Measurements from ENCODE around the gene PKP2.

- TF ChIP-seq POLR2A (IDR thresholded peaks at IDR 0.05) (no peak), EP300 (IDR thresholded peaks at IDR 0.05) (no peak)
- TF ChIP-seq, protein P1, sequence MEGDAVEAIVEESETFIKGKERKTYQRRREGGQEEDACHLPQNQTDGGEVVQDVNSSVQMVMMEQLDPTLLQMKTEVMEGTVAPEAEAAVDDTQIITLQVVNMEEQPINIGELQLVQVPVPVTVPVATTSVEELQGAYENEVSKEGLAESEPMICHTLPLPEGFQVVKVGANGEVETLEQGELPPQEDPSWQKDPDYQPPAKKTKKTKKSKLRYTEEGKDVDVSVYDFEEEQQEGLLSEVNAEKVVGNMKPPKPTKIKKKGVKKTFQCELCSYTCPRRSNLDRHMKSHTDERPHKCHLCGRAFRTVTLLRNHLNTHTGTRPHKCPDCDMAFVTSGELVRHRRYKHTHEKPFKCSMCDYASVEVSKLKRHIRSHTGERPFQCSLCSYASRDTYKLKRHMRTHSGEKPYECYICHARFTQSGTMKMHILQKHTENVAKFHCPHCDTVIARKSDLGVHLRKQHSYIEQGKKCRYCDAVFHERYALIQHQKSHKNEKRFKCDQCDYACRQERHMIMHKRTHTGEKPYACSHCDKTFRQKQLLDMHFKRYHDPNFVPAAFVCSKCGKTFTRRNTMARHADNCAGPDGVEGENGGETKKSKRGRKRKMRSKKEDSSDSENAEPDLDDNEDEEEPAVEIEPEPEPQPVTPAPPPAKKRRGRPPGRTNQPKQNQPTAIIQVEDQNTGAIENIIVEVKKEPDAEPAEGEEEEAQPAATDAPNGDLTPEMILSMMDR (IDR thresholded peaks at IDR 0.05): no peak
Measured at GRCh38 chr12:32742133-32742532, 154.4 kb downstream of the PKP2 start.
